HG03521 (cell line): ENCODE data around the gene SNAI1.
"Not testable (repeated sequence)": the region's sequence is repeated elsewhere in the genome, so short reads cannot be mapped to it uniquely, and the experiment has no call there.

Experiments
- ATAC-seq: cut with Tn5 transposase; IDR thresholded peaks from one replicate; pipeline ENCODE4 v1.9.1; 2021; ENCODE audit warnings: mild to moderate bottlenecking, moderate library complexity; ENCODE audit not compliant: unreplicated experiment

Gene SNAI1

DNA sequence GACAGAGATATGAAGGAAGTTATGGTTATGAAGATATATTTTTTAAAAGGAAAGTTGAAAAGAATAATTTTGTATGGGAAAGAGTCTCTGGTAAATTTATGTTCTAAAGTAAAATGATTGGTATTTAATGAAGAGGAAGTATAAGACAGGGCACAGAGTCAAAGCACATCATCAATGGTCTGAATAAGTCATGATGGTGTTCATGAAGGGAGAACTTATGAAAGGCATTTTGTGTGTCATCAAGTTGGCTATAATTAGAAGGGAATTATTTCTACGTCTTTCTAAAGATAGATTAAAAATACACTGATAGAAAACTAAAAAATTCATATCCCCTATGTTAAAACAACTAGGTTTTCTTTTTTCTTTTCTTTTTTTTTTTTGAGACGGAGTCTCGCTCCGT lies 21.4 kb upstream of the SNAI1 start:
- no peak for ATAC-seq

- ATAC-seq = no peak
Measured at GRCh38 chr20:49964964-49965780, 17.6 kb upstream of the SNAI1 start.

GRCh38 chr20:49965781-49966305 lies 16.9 kb upstream of the SNAI1 start:
- no peak for ATAC-seq

- no peak for ATAC-seq
Measured at GRCh38 chr20:49966861-49967260, 15.9 kb upstream of the SNAI1 start.

DNA sequence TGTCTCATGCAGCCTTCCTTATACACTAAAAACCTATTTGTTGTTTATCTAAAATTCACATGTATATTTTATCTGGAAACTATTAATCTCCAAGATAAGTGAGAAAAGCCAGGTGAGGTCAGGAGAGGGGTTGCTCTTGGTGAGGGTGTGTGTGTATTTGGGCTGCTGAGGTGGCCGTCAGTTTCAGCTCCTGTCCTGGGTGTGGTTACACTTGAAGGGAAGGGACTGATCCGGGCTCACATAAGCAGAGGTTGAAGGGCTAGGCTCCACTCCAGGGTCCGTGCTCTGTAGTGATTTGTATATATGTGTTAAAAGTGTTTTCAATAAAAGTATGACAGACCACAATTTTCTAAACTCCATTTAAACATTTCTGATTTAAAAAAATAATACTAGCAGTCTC lies 13.5 kb upstream of the SNAI1 start:
- no peak for ATAC-seq

GRCh38 chr20:49969946-49970345 lies 12.8 kb upstream of the SNAI1 start:
- ATAC-seq = no peak

GRCh38 chr20:49970498-49970897 lies 12.3 kb upstream of the SNAI1 start:
- ATAC-seq = no peak

GRCh38 chr20:49973981-49974380 lies 8.8 kb upstream of the SNAI1 start:
- ATAC-seq = no peak

- no peak for ATAC-seq
Measured at GRCh38 chr20:49976542-49976941, 6.2 kb upstream of the SNAI1 start.

DNA sequence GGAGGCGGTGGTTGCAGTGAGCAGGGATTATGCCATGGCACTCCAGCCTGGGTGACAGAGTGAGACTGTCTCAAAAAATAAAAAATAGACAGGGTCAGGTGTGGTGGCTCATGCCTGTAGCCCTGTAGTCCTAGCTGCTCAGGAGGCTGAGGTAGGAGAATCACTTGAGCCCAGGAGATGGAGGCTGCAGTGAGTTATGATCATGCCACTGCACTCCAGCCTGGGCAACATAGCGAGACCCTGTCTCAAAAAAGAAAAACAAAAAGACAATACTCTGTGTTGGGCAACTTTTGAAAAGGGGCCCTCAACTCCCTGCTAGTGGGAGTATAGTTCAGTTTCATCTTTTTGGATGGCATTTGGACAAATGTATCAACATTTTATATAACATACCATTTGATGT lies 5.0 kb upstream of the SNAI1 start:
- not testable (repeated sequence) for ATAC-seq

GRCh38 chr20:49978685-49979029 lies 4.1 kb upstream of the SNAI1 start:
- ATAC-seq = no peak

DNA sequence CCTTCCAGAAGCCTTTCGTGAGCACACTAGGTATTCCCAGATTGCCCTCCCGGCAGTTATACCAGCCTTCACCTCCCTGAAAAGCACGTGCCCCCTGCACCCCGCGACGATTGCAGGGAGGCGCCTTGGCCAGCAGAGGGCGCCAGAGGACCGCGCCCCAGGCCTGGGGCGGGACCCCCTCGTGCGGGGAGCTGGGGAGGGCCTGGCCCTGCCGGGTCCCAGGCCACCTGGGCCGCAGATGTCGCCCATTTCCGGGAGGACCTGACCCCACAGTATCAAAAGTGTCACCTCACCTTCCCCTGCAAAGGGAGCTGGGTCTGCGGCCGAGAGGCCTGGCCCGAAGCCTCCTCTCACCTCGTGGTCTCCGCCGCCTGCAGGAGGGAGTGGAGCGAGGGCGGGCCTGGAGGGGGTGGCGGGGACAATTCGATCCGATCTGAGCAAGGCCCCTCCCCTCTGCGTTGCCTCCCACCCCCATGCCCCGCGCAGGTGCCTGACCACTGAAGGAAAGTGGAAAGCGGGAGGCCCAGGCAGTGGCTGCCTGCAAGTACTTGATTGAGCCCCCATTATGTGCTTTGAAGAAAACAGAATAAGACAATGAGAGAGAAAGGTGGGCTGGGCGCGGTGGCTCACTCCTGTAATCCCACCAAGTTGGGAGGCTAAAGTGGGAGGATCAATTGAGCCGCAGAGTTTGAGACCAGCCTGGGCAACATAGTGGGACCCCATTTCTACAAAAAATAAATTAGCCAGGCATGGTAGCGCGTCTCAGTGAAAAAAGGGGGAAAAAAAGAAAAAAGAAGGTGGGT lies 3.5 kb upstream of the SNAI1 start:
- no peak for ATAC-seq

DNA sequence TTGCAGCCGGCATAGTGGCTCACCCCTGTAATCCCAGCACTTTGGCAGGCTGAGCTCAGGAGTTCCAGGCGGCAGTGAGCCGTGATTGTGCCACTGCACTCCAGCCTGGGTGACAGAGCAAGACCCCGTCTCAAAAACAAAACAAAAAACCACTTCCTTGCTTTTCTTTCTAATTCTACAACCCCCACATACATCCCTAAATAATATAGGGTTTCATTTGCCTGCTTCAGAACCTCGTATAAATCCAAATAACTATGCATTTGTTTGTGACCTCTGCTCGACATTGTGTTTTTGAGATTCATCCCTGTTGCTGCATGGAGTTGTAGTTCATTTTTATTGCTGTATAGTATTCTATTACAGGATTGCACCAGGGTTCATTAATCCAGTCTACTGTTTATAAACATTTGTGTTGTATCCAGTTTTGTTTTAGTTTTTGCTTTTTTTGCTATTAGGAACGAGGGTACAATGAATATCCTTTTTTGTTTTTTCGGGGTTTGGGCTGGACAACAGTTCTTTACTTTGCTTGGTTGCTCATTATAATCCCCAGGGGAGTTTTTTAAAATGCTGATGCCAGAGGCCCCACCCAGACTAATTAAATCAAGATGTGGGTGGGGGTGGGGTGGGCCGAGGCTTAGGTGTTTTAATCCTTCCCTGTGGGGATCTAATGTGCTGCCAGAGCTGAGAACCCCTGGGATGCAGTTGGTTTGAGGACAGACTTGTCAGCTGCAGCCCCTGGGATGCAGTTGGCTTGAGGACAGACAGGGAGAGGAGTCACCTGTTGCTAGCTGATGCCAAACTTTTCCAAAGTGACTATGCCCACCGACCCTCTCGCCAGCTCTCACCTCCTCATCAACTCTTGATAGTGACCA lies 2.4 kb upstream of the SNAI1 start:
- no peak for ATAC-seq

- no peak for ATAC-seq
Measured at GRCh38 chr20:49981218-49982071, 1.3 kb upstream of the SNAI1 start.

GRCh38 chr20:49982072-49982345 lies 771 bp upstream of the SNAI1 start:
- no peak for ATAC-seq

DNA sequence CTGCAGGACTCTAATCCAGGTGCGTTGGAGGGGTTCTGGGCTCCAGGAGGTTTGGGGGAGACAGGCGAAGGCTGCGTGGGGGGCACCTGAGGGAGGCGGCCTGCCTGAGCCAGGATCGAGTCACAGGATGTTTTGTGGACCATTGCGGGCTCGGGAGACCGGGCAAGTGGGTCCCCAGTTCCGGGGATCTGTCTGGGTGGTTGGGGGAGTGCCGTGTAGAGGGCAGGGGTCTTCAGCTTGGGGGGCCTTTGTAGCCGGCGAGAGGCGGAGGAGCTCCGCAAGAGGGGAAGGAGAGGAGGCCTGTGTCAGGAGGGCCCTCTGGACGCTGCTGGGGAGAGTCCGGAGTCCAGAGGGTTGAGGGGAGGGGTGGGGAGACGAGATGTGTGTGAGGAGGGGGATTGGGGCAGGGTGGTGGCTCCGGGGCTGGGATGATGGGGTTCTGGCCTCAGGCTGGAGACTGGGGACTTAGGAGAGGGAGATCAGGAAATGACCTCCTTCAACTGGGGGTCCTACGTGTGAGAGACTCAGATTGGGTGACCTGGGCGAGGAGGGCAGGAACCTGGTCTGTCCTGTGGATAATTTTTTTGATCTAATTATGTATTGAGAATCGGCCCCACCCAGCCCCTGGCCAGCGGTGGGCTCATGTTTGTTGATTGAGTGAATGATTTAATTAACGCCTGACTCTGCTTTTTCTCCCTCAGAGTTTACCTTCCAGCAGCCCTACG lies 505 bp downstream of the SNAI1 start:
- ATAC-seq = no peak

- no peak for ATAC-seq
Measured at GRCh38 chr20:49983848-49984408, 1.1 kb downstream of the SNAI1 start.

- no peak for ATAC-seq
Measured at GRCh38 chr20:49984426-49985153, 1.8 kb downstream of the SNAI1 start.

- no peak for ATAC-seq
Measured at GRCh38 chr20:49985157-49985556, 2.4 kb downstream of the SNAI1 start.
